SK-N-SH (cell line): ENCODE measurements around the gene VMP1. TPM values are rescaled to one million over a fixed set of nuclear protein-coding genes. Genes with fewer than 3 reads are reported as not detected.

Experiments
- CTCF ChIA-PET: fragments of 300-600, 350-600 bp; formaldehyde crosslinking; extraction: SDS; loops from one replicate; lab custom pipeline; 2021; lab: Yijun Ruan, JAX
- POLR2A ChIA-PET: fragments of 350-600 bp; sonication (Branson Sonifier 250); formaldehyde crosslinking; extraction: SDS; loops from one replicate; lab custom pipeline; 2020; ENCODE audit warnings: antibody characterized with exemption, inconsistent platforms; lab: Yijun Ruan, JAX
- DNase-seq: peaks from one replicate; pipeline ENCODE4 v3.0.0; 2012
- H2AFZ ChIP-seq: fragments of 200-600 bp; sonication (generic); 2 replicates; pipeline ENCODE4 v1.8.1; 2016; ENCODE audit warnings: antibody characterized with exemption, mild to moderate bottlenecking, low read depth
- H3F3A ChIP-seq: fragments of 200-600 bp; sonication (generic); replicated peaks from 2 replicates; pipeline ENCODE3; 2016; ENCODE audit warnings: antibody characterized with exemption, mild to moderate bottlenecking; ENCODE audit not compliant: insufficient read depth
- H3K27ac ChIP-seq, 2 experiments: fragments of 200-500 bp in 1 of 2; fragments of 200-600 bp in 1 of 2; sonication (Bioruptor generic) in 1 of 2; sonication (generic), shearing (Covaris generic) in 1 of 2; 2 replicates each; pipeline versions ENCODE4 v1.5.1 to v1.6.1; 2014 to 2016; ENCODE audit warnings: low read depth in 2 of 2, inconsistent platforms in 1 of 2, low read length in 1 of 2, mild to moderate bottlenecking in 1 of 2, mixed read lengths in 1 of 2
- H3K27me3 ChIP-seq: fragments of 200-600 bp; sonication (generic), shearing (Covaris generic); 2 replicates; pipeline ENCODE4 v1.6.1; 2016; ENCODE audit warnings: mixed run types; ENCODE audit not compliant: insufficient read depth
- H3K36me3 ChIP-seq, 2 experiments: fragments of 200-500 bp in 1 of 2; fragments of 200-600 bp in 1 of 2; sonication (Bioruptor generic) in 1 of 2; sonication (generic) in 1 of 2; replicated peaks in 1 of 2; 2 replicates each; pipeline versions ENCODE3 to v1.5.1; 2014 to 2016; ENCODE audit warnings: low read length in 1 of 2, mild to moderate bottlenecking in 1 of 2; ENCODE audit not compliant: insufficient read depth in 2 of 2, control insufficient read depth in 1 of 2
- H3K4me1 ChIP-seq, 2 experiments: fragments of 200-500 bp in 1 of 2; fragments of 200-600 bp in 1 of 2; sonication (Bioruptor generic) in 1 of 2; sonication (generic), shearing (Covaris generic) in 1 of 2; 2 replicates each; pipeline versions ENCODE4 v1.5.1 to v1.6.1; 2014 to 2016; ENCODE audit warnings: low read depth in 1 of 2, low read length in 1 of 2, mixed run types in 1 of 2; ENCODE audit not compliant: insufficient read depth in 2 of 2, control insufficient read depth in 1 of 2
- H3K4me2 ChIP-seq: fragments of 200-600 bp; sonication (generic), shearing (Covaris generic); 2 replicates; pipeline ENCODE4 v1.6.1; 2017; ENCODE audit warnings: mixed run types
- H3K4me3 ChIP-seq, 2 experiments: fragments of 200-500 bp in 1 of 2; fragments of 200-600 bp in 1 of 2; sonication (Bioruptor generic) in 1 of 2; sonication (generic), shearing (Covaris generic) in 1 of 2; 2 replicates each; pipeline versions ENCODE4 v1.5.1 to v1.8.1; 2014 to 2016; ENCODE audit warnings: low read depth in 2 of 2, inconsistent platforms in 1 of 2, low read length in 1 of 2, mild to moderate bottlenecking in 1 of 2, mixed read lengths in 1 of 2, moderate library complexity in 1 of 2
- H3K79me2 ChIP-seq: fragments of 200-600 bp; sonication (generic); 2 replicates; pipeline ENCODE4 v1.8.1; 2017; ENCODE audit warnings: mild to moderate bottlenecking; ENCODE audit not compliant: insufficient read depth
- H3K9ac ChIP-seq: fragments of 200-600 bp; sonication (generic); 2 replicates; pipeline ENCODE4 v1.6.1; 2017; ENCODE audit warnings: mixed run types
- H3K9me2 ChIP-seq: fragments of 200-600 bp; sonication (generic); 2 replicates; pipeline ENCODE4 v1.6.1; 2017; ENCODE audit warnings: mixed run types
- H3K9me3 ChIP-seq: fragments of 200-600 bp; sonication (generic); 2 replicates; pipeline ENCODE4 v1.6.1; 2017; ENCODE audit warnings: mixed run types, mild to moderate bottlenecking, moderate library complexity
- H4K20me1 ChIP-seq: fragments of 200-600 bp; sonication (generic); 2 replicates; pipeline ENCODE4 v1.6.1; 2017; ENCODE audit warnings: mild to moderate bottlenecking, mixed run types; ENCODE audit not compliant: insufficient read depth
- CHD2 ChIP-seq: fragments of 150-350 bp; IDR thresholded peaks from 2 replicates; pipeline ENCODE4 v1.6.1; 2018; ENCODE audit warnings: low read length; ENCODE audit not compliant: partially characterized antibody
- EP300 ChIP-seq, 2 experiments: IDR thresholded peaks; 2 replicates each; pipeline versions ENCODE4 v1.4.0 to v1.6.1; 2012; ENCODE audit warnings: borderline replicate concordance in 1 of 2, low read depth in 1 of 2, low read length in 1 of 2
- EZH2phosphoT487 ChIP-seq: fragments of 200-600 bp; sonication (generic); IDR thresholded peaks from 2 replicates; pipeline ENCODE4 v1.6.1; 2017; ENCODE audit warnings: low read depth, mixed run types, mild to moderate bottlenecking, antibody characterized with exemption, moderate library complexity, borderline replicate concordance
- FOSL2 ChIP-seq: IDR thresholded peaks from 2 replicates; pipeline ENCODE4 v1.4.0; 2012; ENCODE audit warnings: low read depth, mild to moderate bottlenecking, moderate library complexity, borderline replicate concordance
- FOXM1 ChIP-seq: IDR thresholded peaks from 2 replicates; pipeline ENCODE4 v1.4.0; 2012; ENCODE audit warnings: low read depth, mild to moderate bottlenecking
- GATA2 ChIP-seq: sonication (generic); formaldehyde crosslinking; IDR thresholded peaks from 2 replicates; pipeline ENCODE4 v1.5.0; 2020; ENCODE audit warnings: mild to moderate bottlenecking, missing genetic modification reagents
- JUND ChIP-seq: IDR thresholded peaks from 2 replicates; pipeline ENCODE4 v1.4.0; 2012
- MAX ChIP-seq: IDR thresholded peaks from 2 replicates; pipeline ENCODE4 v1.4.0; 2012; ENCODE audit warnings: low read depth
- MEF2A ChIP-seq: IDR thresholded peaks from 2 replicates; pipeline ENCODE4 v1.4.0; 2012; ENCODE audit warnings: low read depth, borderline replicate concordance
- NFIC ChIP-seq: IDR thresholded peaks from 2 replicates; pipeline ENCODE4 v1.4.0; 2012; ENCODE audit warnings: borderline replicate concordance
- PBX3 ChIP-seq: IDR thresholded peaks from 2 replicates; pipeline ENCODE4; 2012
- POLR2AphosphoS5 ChIP-seq: IDR thresholded peaks from 2 replicates; pipeline ENCODE4 v1.6.1; 2012; ENCODE audit warnings: low read depth, low read length
- RXRA ChIP-seq: IDR thresholded peaks from 2 replicates; pipeline ENCODE4 v1.4.0; 2012; ENCODE audit warnings: low read depth, mild to moderate bottlenecking, borderline replicate concordance
- TCF12 ChIP-seq: IDR thresholded peaks from 2 replicates; pipeline ENCODE4 v1.4.0; 2012
- TEAD4 ChIP-seq: IDR thresholded peaks from 2 replicates; pipeline ENCODE4 v1.4.0; 2012; ENCODE audit warnings: mild to moderate bottlenecking, borderline replicate concordance; ENCODE audit not compliant: insufficient read depth
- USF1 ChIP-seq: IDR thresholded peaks from 2 replicates; pipeline ENCODE4 v1.4.0; 2012; ENCODE audit warnings: low read depth, borderline replicate concordance
- WGBS: methylation state at CpG from one replicate; pipeline ENCODE4 v1.1.6; 2017; ENCODE audit warnings: low lambda C conversion rate; 5-methylcytosine and 5-hydroxymethylcytosine counted together
- polyA plus RNA-seq, 3 experiments: library from polyadenylated mRNA; depleted of rRNA; stranded (reverse); fragments of >200 nt; gene quantifications; 2 replicates each; pipeline ENCODE4 v1.2.3, GENCODE V29; 2012
- TF ChIP-seq, protein P1 (sequence below): IDR thresholded peaks from 2 replicates; pipeline ENCODE4 v1.6.1; 2012; ENCODE audit warnings: mild to moderate bottlenecking, low read depth, low read length, moderate library complexity

VMP1 gene
- polyA plus RNA-seq, 1 of the 3 experiments (the other 2 are of a cell fraction) = 169 TPM

DNA sequence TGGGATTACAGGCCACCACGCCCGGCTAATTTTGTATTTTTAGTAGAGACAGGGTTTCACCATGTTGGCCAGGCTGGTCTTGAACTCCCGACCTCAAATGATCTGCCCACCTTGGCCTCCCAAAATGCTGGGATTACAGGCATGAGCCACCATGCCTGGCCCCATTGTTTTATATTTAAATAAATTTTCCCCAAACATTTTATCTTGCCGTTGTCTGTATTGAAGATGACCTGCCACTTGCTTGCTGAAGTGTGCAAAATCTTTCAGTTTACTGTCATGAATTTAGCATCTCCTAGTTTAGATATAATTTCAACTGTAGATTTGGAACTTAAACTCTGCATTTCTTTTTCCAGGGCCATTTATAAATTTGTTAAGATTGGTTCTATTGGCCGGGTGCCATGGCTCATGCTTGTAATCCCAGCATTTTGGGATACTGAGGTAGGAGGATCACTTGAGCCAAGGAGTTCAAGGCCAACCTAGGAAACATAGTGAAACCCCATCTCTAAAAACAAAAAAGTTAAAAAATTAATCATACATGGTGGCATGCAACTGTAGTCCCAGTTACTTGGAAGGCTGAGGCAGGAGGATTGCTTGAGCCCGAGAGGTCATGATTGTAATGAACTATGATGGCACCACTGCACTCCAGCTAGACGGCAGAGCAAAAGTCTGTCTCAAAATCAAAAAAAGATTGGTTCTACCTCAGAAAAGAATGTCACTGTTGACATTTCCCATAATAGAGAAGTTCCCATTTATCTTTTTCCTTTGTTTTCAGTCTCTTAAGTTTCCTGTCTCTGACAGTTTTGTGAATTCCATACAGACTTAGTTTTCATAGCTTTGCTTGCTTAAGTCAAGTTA lies 84.4 kb downstream of the VMP1 start:
- ChIA-PET POLR2A (no interaction called here), CTCF (interaction anchor here (1.3 to 1.5 kb wide), 4 partner anchors 9 to 68 kb away, joined by 3 to 5 read pairs (median 3); no protein-coding TSS in a partner anchor)
- DNase-seq = no peak
- Histone ChIP-seq H3K9me3 (no peaks in the 10 kb centered on the region), H3K79me2 (peaks cover 71% of the 10 kb centered on the region), H3K9me2 (no peaks in the 10 kb centered on the region), H3K9ac (peak overlapping the region; percentile 67; the same call in 1 of the 2 replicates), H3K4me1 (peaks cover 0 to 27% of the 10 kb centered on the region in 2 experiments; a peak in 3 of 4 replicates), H3K4me3 (no peak overlapping the region), H3K4me2 (0 out of 2 replicates have a peak overlapping the region, but pooled peaks have one; percentile 7), H3K27me3 (no peaks in the 10 kb centered on the region), H3K36me3 (peaks cover 0 to 23% of the 10 kb centered on the region in 2 experiments)
- 73% methylated on average over 7 of the region's 7 CpGs for WGBS
- peak; percentile 50; the same call in 1 of the 2 replicates for TF ChIP-seq NFIC
- peak; percentile 86 for TF ChIP-seq TCF12
- peak; percentile 69; the same call in 1 of the 2 replicates for TF ChIP-seq POLR2AphosphoS5
- peak; percentile 66; the same call in 1 of the 2 replicates for TF ChIP-seq TEAD4
- no peak for TF ChIP-seq GATA2 (CRISPR knock-in tag)
- TF ChIP-seq CHD2 = no peak
- peak; percentile 50; the same call in 1 of the 2 replicates for TF ChIP-seq MAX
- TF ChIP-seq, protein P1, sequence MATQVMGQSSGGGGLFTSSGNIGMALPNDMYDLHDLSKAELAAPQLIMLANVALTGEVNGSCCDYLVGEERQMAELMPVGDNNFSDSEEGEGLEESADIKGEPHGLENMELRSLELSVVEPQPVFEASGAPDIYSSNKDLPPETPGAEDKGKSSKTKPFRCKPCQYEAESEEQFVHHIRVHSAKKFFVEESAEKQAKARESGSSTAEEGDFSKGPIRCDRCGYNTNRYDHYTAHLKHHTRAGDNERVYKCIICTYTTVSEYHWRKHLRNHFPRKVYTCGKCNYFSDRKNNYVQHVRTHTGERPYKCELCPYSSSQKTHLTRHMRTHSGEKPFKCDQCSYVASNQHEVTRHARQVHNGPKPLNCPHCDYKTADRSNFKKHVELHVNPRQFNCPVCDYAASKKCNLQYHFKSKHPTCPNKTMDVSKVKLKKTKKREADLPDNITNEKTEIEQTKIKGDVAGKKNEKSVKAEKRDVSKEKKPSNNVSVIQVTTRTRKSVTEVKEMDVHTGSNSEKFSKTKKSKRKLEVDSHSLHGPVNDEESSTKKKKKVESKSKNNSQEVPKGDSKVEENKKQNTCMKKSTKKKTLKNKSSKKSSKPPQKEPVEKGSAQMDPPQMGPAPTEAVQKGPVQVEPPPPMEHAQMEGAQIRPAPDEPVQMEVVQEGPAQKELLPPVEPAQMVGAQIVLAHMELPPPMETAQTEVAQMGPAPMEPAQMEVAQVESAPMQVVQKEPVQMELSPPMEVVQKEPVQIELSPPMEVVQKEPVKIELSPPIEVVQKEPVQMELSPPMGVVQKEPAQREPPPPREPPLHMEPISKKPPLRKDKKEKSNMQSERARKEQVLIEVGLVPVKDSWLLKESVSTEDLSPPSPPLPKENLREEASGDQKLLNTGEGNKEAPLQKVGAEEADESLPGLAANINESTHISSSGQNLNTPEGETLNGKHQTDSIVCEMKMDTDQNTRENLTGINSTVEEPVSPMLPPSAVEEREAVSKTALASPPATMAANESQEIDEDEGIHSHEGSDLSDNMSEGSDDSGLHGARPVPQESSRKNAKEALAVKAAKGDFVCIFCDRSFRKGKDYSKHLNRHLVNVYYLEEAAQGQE = 0 out of 2 replicates have a peak, but pooled peaks have one; percentile 15
- peak; percentile 41; the same call in 1 of the 2 replicates for TF ChIP-seq MEF2A
- TF ChIP-seq FOSL2 = 0 out of 2 replicates have a peak, but pooled peaks have one; percentile 17
- TF ChIP-seq EP300 (IDR thresholded peaks at IDR 0.05; ENCODE audit: borderline replicate concordance in 1 of 2, low read depth in 1 of 2, low read length in 1 of 2) = peak in 1 of 2 experiments; percentile 89; a peak in 2 of 4 replicates
- no peak for TF ChIP-seq USF1
- peak; percentile 64 for TF ChIP-seq JUND
- peak; percentile 92 for TF ChIP-seq PBX3
- peak; percentile 51 for TF ChIP-seq RXRA
- TF ChIP-seq EZH2phosphoT487 = no peak
- peak; percentile 85 for TF ChIP-seq FOXM1
- TF ChIP-seq, all 33 proteins: peak for 13
- Histone ChIP-seq H3K27ac (peak overlapping the region; percentile 48 to 99; a peak in 3 of 4 replicates), H4K20me1 (no peaks in the 10 kb centered on the region), H3F3A (peaks cover 67% of the 10 kb centered on the region), H2AFZ (no peak overlapping the region)
